ENCODE results near the gene ECSIT.
"Not testable (repeated sequence)": the region's sequence is repeated elsewhere in the genome, so short reads cannot be mapped to it uniquely, and the experiment has no call there.

The ECSIT gene

GRCh38 chr19:11570039-11570462, 41.1 kb upstream of the ECSIT start:
- no peaks in the 10 kb centered on the region for H3K27me3 ChIP-seq
- no peak overlapping the region for H3K27ac ChIP-seq
- intact Hi-C loops (cut with DNase I; ENCODE audit: low total_unique reads), result no loop called here
- no peak for TF ChIP-seq CTCF (IDR thresholded peaks at IDR 0.05)
- H3K4me1 ChIP-seq, result no peaks in the 10 kb centered on the region
- no peaks in the 10 kb centered on the region for H3K36me3 ChIP-seq
- H3K4me3 ChIP-seq, result no peak overlapping the region
- no peak for DNase-seq
- no peaks in the 10 kb centered on the region for H3K9me3 ChIP-seq

- no peak for TF ChIP-seq CTCF (IDR thresholded peaks at IDR 0.05)
- Histone ChIP-seq H3K27ac (no peak overlapping the region), H3K9me3 (no peaks in the 10 kb centered on the region), H3K4me3 (no peak overlapping the region), H3K36me3 (no peaks in the 10 kb centered on the region), H3K4me1 (no peaks in the 10 kb centered on the region), H3K27me3 (no peaks in the 10 kb centered on the region)
- intact Hi-C loops (cut with DNase I; ENCODE audit: low total_unique reads), result no loop called here
- no peak for DNase-seq
These were observed 37.2 kb upstream of the ECSIT start for GRCh38 chr19:11566164-11566563.

- intact Hi-C loops (cut with DNase I; ENCODE audit: low total_unique reads); H3K27ac ChIP-seq; DNase-seq; H3K27me3 ChIP-seq; H3K36me3 ChIP-seq; H3K9me3 ChIP-seq; H3K4me1 ChIP-seq; H3K4me3 ChIP-seq: not testable (repeated sequence)
These were observed 36.7 kb upstream of the ECSIT start for GRCh38 chr19:11565649-11565980.

GRCh38 chr19:11564082-11564807, 35.3 kb upstream of the ECSIT start:
- H3K27ac ChIP-seq; intact Hi-C loops (cut with DNase I; ENCODE audit: low total_unique reads); H3K4me3 ChIP-seq; H3K9me3 ChIP-seq; H3K36me3 ChIP-seq; H3K27me3 ChIP-seq; DNase-seq: not testable (repeated sequence)
- H3K4me1 ChIP-seq, result peaks cover 3 to 14% (median 9%) of the 10 kb centered on the region in 4 donors

- no peak overlapping the region for H3K4me3 ChIP-seq
- no peaks in the 10 kb centered on the region for H3K9me3 ChIP-seq
- no peak for DNase-seq
- intact Hi-C loops (cut with DNase I; ENCODE audit: low total_unique reads), result no loop called here
- H3K27me3 ChIP-seq, result no peaks in the 10 kb centered on the region
- H3K4me1 ChIP-seq, result peaks cover 3 to 15% (median 10%) of the 10 kb centered on the region in 4 donors
- no peak overlapping the region for H3K27ac ChIP-seq
- no peaks in the 10 kb centered on the region for H3K36me3 ChIP-seq
- no peak for TF ChIP-seq CTCF (IDR thresholded peaks at IDR 0.05)
These were observed 34.6 kb upstream of the ECSIT start for GRCh38 chr19:11563532-11563931.

GRCh38 chr19:11560404-11561051, 31.6 kb upstream of the ECSIT start:
- Histone ChIP-seq H3K27ac (no peak overlapping the region), H3K9me3 (no peaks in the 10 kb centered on the region), H3K4me1 (peaks cover 5 to 41% (median 30%) of the 10 kb centered on the region in 4 donors), H3K27me3 (no peaks in the 10 kb centered on the region), H3K4me3 (no peak overlapping the region), H3K36me3 (peaks cover 0 to 10% (median 0%) of the 10 kb centered on the region in 3 donors)
- intact Hi-C loops (cut with DNase I; ENCODE audit: low total_unique reads), result no loop called here
- peak; percentile 36 to 46 for TF ChIP-seq CTCF (IDR thresholded peaks at IDR 0.05)
- DNase-seq, result no peak

All from tibial artery (tissue), 4 donors.